ENCODE data around the gene PTPRG. TPM values are rescaled to one million over a fixed set of nuclear protein-coding genes. Genes with fewer than 3 reads are reported as not detected.
A peak's percentile ranks its signal among the peaks of the same experiment; 100 is the strongest.

The PTPRG gene
- total and polyA plus RNA-seq, 8 donors: 50.9 to 88.4 (median 54.4) TPM

DNA sequence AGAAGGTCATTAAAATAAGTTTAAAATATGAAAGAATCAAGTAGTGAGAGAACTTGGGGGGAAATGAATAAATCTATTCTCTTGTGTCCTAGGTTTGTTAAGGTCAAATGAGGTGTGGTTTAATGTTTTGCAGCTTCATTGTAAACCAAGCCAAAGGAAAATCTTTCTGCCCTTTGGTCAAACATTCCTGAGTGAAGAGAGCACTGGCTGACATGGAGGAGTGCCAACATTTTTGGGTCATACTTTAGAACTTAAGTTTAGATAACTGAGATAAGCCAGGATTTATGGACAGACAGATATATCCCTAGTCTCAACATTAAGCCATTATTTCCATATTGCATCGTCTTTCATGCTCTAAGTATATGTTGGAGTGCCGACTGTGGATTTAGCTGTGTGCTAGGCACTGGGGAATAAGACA lies 66.4 kb downstream of the PTPRG start:
- ATAC-seq (peak; percentile 23), DNase-seq (peak in 2 of 4 donors; percentile 28 to 36)
- H3K27me3 ChIP-seq: no peaks in the 10 kb centered on the region
- H3K36me3 ChIP-seq: no peaks in the 10 kb centered on the region
- peaks cover 11 to 18% of the 10 kb centered on the region in 2 donors for H3K4me1 ChIP-seq
- intact Hi-C loops (cut with DNase I): no loop called here
- H3K4me3 ChIP-seq: no peak overlapping the region
- TF ChIP-seq, protein P1, sequence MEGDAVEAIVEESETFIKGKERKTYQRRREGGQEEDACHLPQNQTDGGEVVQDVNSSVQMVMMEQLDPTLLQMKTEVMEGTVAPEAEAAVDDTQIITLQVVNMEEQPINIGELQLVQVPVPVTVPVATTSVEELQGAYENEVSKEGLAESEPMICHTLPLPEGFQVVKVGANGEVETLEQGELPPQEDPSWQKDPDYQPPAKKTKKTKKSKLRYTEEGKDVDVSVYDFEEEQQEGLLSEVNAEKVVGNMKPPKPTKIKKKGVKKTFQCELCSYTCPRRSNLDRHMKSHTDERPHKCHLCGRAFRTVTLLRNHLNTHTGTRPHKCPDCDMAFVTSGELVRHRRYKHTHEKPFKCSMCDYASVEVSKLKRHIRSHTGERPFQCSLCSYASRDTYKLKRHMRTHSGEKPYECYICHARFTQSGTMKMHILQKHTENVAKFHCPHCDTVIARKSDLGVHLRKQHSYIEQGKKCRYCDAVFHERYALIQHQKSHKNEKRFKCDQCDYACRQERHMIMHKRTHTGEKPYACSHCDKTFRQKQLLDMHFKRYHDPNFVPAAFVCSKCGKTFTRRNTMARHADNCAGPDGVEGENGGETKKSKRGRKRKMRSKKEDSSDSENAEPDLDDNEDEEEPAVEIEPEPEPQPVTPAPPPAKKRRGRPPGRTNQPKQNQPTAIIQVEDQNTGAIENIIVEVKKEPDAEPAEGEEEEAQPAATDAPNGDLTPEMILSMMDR (IDR thresholded peaks at IDR 0.05): no peak
- no peak overlapping the region for H3K27ac ChIP-seq
- no peaks in the 10 kb centered on the region for H3K9me3 ChIP-seq

DNA sequence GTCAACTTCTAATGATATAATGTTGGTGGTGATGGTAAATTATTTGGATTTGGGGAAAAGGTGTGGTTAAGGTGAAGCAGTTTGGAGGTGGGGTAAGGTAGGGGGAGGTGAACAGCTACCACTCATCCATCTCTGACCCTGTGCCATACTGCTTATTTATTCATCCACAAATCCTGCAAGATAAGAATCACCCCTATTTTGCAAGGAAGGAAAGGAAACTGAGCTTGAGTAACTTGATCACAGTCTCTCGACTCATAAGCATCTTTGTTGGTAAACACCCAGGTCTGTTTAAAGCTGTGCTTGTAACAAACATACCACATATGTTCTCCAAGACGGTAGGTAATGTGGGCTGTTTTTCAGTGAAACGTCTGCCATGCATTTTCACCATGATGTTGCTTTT lies 67.3 kb downstream of the PTPRG start:
- no peaks in the 10 kb centered on the region for H3K27me3 ChIP-seq
- H3K9me3 ChIP-seq: no peaks in the 10 kb centered on the region
- peaks cover 11 to 18% of the 10 kb centered on the region in 2 donors for H3K4me1 ChIP-seq
- H3K27ac ChIP-seq: no peak overlapping the region
- no peak for ATAC-seq
- no peak for DNase-seq
- H3K36me3 ChIP-seq: no peaks in the 10 kb centered on the region
- intact Hi-C loops (cut with DNase I): no loop called here
- TF ChIP-seq, protein P1 (IDR thresholded peaks at IDR 0.05): no peak
- H3K4me3 ChIP-seq: no peak overlapping the region

DNA sequence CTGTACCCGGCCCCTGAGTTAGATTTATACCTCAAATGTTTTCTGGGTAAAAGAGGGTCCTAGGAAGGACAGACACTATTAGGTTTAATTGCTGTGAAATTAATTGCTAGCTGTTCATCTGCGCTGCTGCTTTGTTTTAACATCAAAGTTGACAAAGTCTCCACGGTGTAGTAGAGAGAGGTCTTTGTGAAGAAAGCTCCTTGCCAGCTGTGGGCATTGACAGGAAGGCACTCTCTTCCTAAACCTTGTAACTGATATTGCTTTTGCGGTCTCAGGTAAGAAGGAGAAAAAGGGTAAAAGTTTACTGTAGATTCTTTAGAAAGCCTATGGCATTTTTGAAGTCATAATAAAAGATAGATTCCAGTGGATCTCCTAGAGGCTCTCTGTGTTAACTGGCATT lies 68.1 kb downstream of the PTPRG start:
- no peak overlapping the region for H3K4me3 ChIP-seq
- no peaks in the 10 kb centered on the region for H3K9me3 ChIP-seq
- no peaks in the 10 kb centered on the region for H3K27me3 ChIP-seq
- peaks cover 11 to 18% of the 10 kb centered on the region in 2 donors for H3K4me1 ChIP-seq
- H3K27ac ChIP-seq: no peak overlapping the region
- TF ChIP-seq, protein P1 (IDR thresholded peaks at IDR 0.05): no peak
- DNase-seq (no peak), ATAC-seq (peak; percentile 4)
- intact Hi-C loops (cut with DNase I): no loop called here
- H3K36me3 ChIP-seq: no peaks in the 10 kb centered on the region

DNA sequence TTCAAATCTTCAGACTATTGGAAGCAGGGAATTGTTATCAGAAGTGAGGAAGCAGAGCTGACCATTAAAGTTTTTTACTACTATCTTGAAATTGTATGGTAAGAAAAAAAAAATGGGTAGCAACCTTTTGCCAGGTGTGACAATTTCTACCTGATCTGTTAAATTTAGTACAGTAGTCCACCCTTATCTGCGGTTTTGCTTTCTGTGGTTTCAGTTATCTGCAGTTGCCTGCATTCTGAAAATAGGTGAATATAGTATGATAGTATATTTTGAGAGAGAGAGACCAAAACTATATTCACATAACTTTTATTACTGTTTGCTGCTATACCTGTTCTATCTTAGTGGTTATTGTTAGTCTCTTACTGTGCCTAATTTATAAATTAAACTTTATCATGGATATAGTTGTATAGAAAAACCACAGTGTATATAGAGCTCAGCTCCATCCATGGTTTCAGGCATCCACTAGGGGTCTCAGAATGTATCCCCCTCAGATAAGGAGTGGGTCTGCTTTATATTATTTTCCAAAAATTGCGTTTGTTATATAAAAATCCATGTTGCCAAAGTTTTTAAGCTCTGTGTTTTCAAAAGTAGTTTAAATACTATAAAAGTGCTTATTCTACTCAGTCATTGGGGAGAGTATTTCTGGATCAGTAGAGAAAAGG lies 69.9 kb downstream of the PTPRG start:
- TF ChIP-seq, protein P1 (IDR thresholded peaks at IDR 0.05): no peak
- no peak for DNase-seq
- Histone ChIP-seq H3K27ac (peak overlapping the region in 1 of 2 donors; percentile 28), H3K4me3 (no peak overlapping the region), H3K27me3 (no peaks in the 10 kb centered on the region), H3K9me3 (no peaks in the 10 kb centered on the region), H3K4me1 (peaks cover 11 to 18% of the 10 kb centered on the region in 2 donors), H3K36me3 (no peaks in the 10 kb centered on the region)
- intact Hi-C loops (cut with DNase I): no loop called here
- ATAC-seq: no peak

DNA sequence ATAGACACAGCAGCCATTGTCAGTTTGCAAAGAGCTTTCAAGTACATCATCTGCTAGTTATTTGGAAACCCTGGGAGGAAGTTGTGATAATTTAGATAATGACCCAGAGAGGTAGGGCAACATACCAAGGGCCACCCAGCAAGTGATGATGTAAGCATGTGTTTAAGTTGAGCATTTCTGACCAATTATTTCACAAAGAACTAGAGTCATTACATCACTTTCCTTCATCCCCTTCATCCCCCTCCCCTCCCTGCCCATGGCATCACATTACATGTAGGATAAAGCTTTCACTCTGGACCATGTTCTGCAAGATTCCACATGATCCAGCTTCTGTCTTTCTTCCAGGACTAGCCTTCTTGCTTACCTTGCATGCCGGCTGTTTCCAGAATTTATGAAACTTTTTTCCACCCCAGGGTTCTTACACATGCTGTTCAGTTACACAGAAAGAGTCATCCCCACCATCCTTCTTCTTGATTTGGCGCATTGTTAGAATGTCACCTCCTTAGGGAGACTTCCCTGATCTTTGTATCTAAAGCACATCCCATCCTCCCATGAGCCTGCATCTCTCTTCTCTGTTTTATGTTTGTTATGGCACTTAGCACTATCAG lies 71.3 kb downstream of the PTPRG start:
- Histone ChIP-seq H3K27me3 (no peaks in the 10 kb centered on the region), H3K4me3 (no peak overlapping the region), H3K9me3 (no peaks in the 10 kb centered on the region), H3K4me1 (peaks cover 12 to 14% of the 10 kb centered on the region in 2 donors), H3K36me3 (no peaks in the 10 kb centered on the region), H3K27ac (no peak overlapping the region)
- intact Hi-C loops (cut with DNase I): no loop called here
- ATAC-seq (no peak), DNase-seq (no peak)
- TF ChIP-seq, protein P1 (IDR thresholded peaks at IDR 0.05): no peak

Measured in left lung (tissue), 10 donors.